Measurements from ENCODE around the gene RAP2A.

DNA sequence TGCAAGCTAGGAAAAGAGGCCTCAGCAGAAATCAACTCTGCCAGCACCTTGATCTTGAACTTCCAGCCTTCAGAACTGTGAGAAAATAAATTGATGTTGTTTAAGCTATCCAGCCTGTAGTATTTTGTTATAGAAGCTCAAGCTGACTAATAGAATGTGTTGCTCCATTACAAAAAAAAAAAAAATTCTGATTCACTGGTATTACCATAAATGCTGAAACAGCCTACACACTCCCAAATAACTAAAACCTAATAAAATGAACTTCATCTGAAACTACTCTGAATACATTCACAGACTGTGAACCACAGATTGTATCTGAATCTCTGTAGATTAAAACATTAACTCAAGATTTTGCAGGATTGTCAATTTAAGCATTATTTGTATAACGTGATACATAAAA, 49.5 kb downstream of the RAP2A start:
- TF ChIP-seq CTCF (conservative IDR thresholded peaks at IDR 0.05; ENCODE audit: low read length), result no peak
- TF ChIP-seq EZH2phosphoT487 (IDR thresholded peaks at IDR 0.05; ENCODE audit: borderline replicate concordance), result no peak
